MCF 10A (cell line): ENCODE measurements around the gene BOLA3. TPM values are rescaled to one million over a fixed set of nuclear protein-coding genes. Genes with fewer than 3 reads are reported as not detected.

Source experiments
- BruUV-seq: library from RNA; stranded (reverse); fragments of 400-500 nt; replicated peaks from 2 replicates; lab custom pipeline; 2021; lab: Mats Ljungman, UMichigan
- CTCF ChIA-PET: fragments of 300-600 bp; sonication (Branson Sonifier 250); formaldehyde crosslinking; extraction: SDS; loops from one replicate; lab custom pipeline; 2021; ENCODE audit warnings: antibody characterized with exemption, inconsistent platforms; lab: Yijun Ruan, JAX
- POLR2A ChIA-PET: fragments of 300-600, 350-650 bp; sonication (Branson Sonifier 250); formaldehyde crosslinking; extraction: SDS; loops from one replicate; lab custom pipeline; 2020; ENCODE audit warnings: antibody characterized with exemption, inconsistent platforms; lab: Yijun Ruan, JAX
- DNase-seq: peaks from one replicate; pipeline ENCODE4 v3.0.0-alpha.2; 2018; ENCODE audit not compliant: unreplicated experiment
- H3K27ac Mint-ChIP-seq: one replicate; pipeline ENCODE4 v1.8.0; 2022; ENCODE audit warnings: mild to moderate bottlenecking, low read depth, mixed read lengths; ENCODE audit not compliant: unreplicated experiment
- H3K27me3 Mint-ChIP-seq: one replicate; pipeline ENCODE4 v1.8.0; 2022; ENCODE audit warnings: mixed read lengths; ENCODE audit not compliant: insufficient read depth, unreplicated experiment
- H3K36me3 Mint-ChIP-seq: one replicate; pipeline ENCODE4 v1.8.0; 2022; ENCODE audit warnings: mild to moderate bottlenecking, moderate library complexity, mixed read lengths; ENCODE audit not compliant: insufficient read depth, unreplicated experiment
- H3K4me1 Mint-ChIP-seq: one replicate; pipeline ENCODE4 v1.8.0; 2022; ENCODE audit warnings: mixed read lengths; ENCODE audit not compliant: insufficient read depth, unreplicated experiment
- H3K4me3 Mint-ChIP-seq: one replicate; pipeline ENCODE4 v1.8.0; 2022; ENCODE audit warnings: mild to moderate bottlenecking, moderate library complexity, mixed read lengths; ENCODE audit not compliant: unreplicated experiment
- H3K9me3 Mint-ChIP-seq: one replicate; pipeline ENCODE4 v1.8.0; 2022; ENCODE audit warnings: mixed read lengths; ENCODE audit not compliant: unreplicated experiment
- CTCF ChIP-seq: fragments of 200-600 bp; IDR thresholded peaks from one replicate; pipeline ENCODE4 v1.8.0; 2022; ENCODE audit warnings: antibody characterized with exemption, mild to moderate bottlenecking; ENCODE audit not compliant: unreplicated experiment
- intact Hi-C: fragments of 100-400 bp; cut with micrococcal nuclease; formaldehyde crosslinking; loops from 2 replicates; pipeline ENCODE4 v1.14.1; 2022
- total RNA-seq: library from RNA; stranded (reverse); gene quantifications from 2 replicates; pipeline ENCODE4 v1.2.3, GENCODE V29; 2022

Gene BOLA3
- total RNA-seq, 1 experiment from 2014 or later, result 72.5 TPM

- POLR2A ChIA-PET, result interaction anchor here (0.6 to 0.9 kb wide), 2 partner anchors 18 to 144 kb away, joined by 3 read pairs; no protein-coding TSS in a partner anchor
- no peak for DNase-seq
- intact Hi-C loops, result no loop called here
- H3K36me3 Mint-ChIP-seq, result peaks cover 38% of the 10 kb centered on the region
- CTCF ChIA-PET, result interaction anchor here (0.5 to 2.7 kb wide), 5 partner anchors 10 to 447 kb away, joined by 3 to 16 read pairs (median 7); partner anchors contain the start of gene BOLA3
- no peak overlapping the region for H3K4me3 Mint-ChIP-seq
- no TSS peak for BruUV-seq
- no peak overlapping the region for H3K27ac Mint-ChIP-seq
- TF ChIP-seq CTCF, result no peak
- no peaks in the 10 kb centered on the region for H3K27me3 Mint-ChIP-seq
- H3K9me3 Mint-ChIP-seq, result no peaks in the 10 kb centered on the region
- H3K4me1 Mint-ChIP-seq, result peaks cover 6% of the 10 kb centered on the region
Observed at GRCh38 chr2:74137651-74138599, 9.8 kb downstream of the BOLA3 start.

GRCh38 chr2:74131901-74132300 lies 15.8 kb downstream of the BOLA3 start:
- intact Hi-C loops, result no loop called here
- no peak for TF ChIP-seq CTCF
- no peaks in the 10 kb centered on the region for H3K4me1 Mint-ChIP-seq
- H3K36me3 Mint-ChIP-seq, result peaks cover 32% of the 10 kb centered on the region
- no peaks in the 10 kb centered on the region for H3K9me3 Mint-ChIP-seq
- no peak overlapping the region for H3K4me3 Mint-ChIP-seq
- no peak for DNase-seq
- H3K27me3 Mint-ChIP-seq, result no peaks in the 10 kb centered on the region
- BruUV-seq, result no TSS peak
- no peak overlapping the region for H3K27ac Mint-ChIP-seq
- CTCF ChIA-PET, result no interaction called here
- POLR2A ChIA-PET, result no interaction called here

GRCh38 chr2:74130211-74130995 lies 17.3 kb downstream of the BOLA3 start:
- intact Hi-C loops, result no loop called here
- DNase-seq, result no peak
- TF ChIP-seq CTCF, result no peak
- Mint-ChIP-seq H3K4me1 (no peaks in the 10 kb centered on the region), H3K27ac (no peak overlapping the region), H3K36me3 (peaks cover 25% of the 10 kb centered on the region), H3K27me3 (no peaks in the 10 kb centered on the region), H3K9me3 (no peaks in the 10 kb centered on the region), H3K4me3 (no peak overlapping the region)
- CTCF ChIA-PET, result interaction anchor here (0.6 kb wide), 1 partner anchor 131 kb away, joined by 3 read pairs; no protein-coding TSS in a partner anchor
- BruUV-seq, result no TSS peak
- POLR2A ChIA-PET, result no interaction called here
